ENCODE measurements around the gene PDE3A. TPM values are rescaled to one million over a fixed set of nuclear protein-coding genes. Genes with fewer than 3 reads are reported as not detected.
"Not testable (repeated sequence)": the region's sequence is repeated elsewhere in the genome, so short reads cannot be mapped to it uniquely, and the experiment has no call there.

PDE3A gene
- total RNA-seq, 2 experiments from 2014 or later, result not detected

DNA sequence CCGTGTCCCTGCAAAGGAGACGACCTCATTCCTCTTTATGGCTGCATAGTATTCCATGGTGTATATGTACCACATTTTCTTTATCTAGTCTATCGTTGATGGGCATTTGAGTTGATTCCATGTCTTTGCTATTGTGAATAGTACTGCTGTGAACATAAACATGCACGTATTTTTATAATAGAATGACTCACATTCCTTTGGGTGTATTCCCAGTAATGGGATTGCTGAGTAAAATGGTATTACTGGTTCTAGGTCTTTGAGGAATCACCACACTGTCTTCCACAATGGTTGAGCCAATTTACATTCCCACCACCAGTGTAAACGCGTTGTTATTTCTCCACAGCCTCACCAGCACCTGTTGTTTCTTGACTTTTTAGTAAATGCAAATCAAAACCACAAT, 16.5 kb downstream of the PDE3A start:
- H3K27me3 Mint-ChIP-seq; H3K9me3 Mint-ChIP-seq; H3K4me3 Mint-ChIP-seq; H3K4me1 Mint-ChIP-seq; POLR2A ChIA-PET; DNase-seq; CTCF ChIA-PET; H3K27ac Mint-ChIP-seq; H3K36me3 Mint-ChIP-seq (ENCODE audit: low read depth): not testable (repeated sequence)

- Mint-ChIP-seq H3K36me3 (ENCODE audit: low read depth) (no peaks in the 10 kb centered on the region), H3K4me1 (no peaks in the 10 kb centered on the region), H3K27ac (no peak overlapping the region), H3K27me3 (no peaks in the 10 kb centered on the region), H3K9me3 (peaks cover 4% of the 10 kb centered on the region), H3K4me3 (no peak overlapping the region)
- CTCF ChIA-PET, result interaction anchor here (0.6 kb wide), 1 partner anchor 725 kb away, joined by 3 read pairs; no protein-coding TSS in a partner anchor
- POLR2A ChIA-PET, result no interaction called here
- DNase-seq, result no peak
Observed at GRCh38 chr12:20390846-20391245, 22.5 kb downstream of the PDE3A start.

- no peak for DNase-seq
- CTCF ChIA-PET, result no interaction called here
- Mint-ChIP-seq H3K27me3 (no peaks in the 10 kb centered on the region), H3K9me3 (no peaks in the 10 kb centered on the region), H3K36me3 (ENCODE audit: low read depth) (no peaks in the 10 kb centered on the region), H3K27ac (no peak overlapping the region), H3K4me3 (no peak overlapping the region), H3K4me1 (no peaks in the 10 kb centered on the region)
- POLR2A ChIA-PET, result no interaction called here
Observed at GRCh38 chr12:20392339-20392738, 24.0 kb downstream of the PDE3A start.

- Mint-ChIP-seq H3K36me3 (ENCODE audit: low read depth) (no peaks in the 10 kb centered on the region), H3K4me3 (no peak overlapping the region), H3K4me1 (peaks cover 2% of the 10 kb centered on the region), H3K27me3 (no peaks in the 10 kb centered on the region), H3K9me3 (no peaks in the 10 kb centered on the region), H3K27ac (no peak overlapping the region)
- POLR2A ChIA-PET, result no interaction called here
- no peak for DNase-seq
- CTCF ChIA-PET, result no interaction called here
Observed at GRCh38 chr12:20393707-20394106, 25.4 kb downstream of the PDE3A start.

DNA sequence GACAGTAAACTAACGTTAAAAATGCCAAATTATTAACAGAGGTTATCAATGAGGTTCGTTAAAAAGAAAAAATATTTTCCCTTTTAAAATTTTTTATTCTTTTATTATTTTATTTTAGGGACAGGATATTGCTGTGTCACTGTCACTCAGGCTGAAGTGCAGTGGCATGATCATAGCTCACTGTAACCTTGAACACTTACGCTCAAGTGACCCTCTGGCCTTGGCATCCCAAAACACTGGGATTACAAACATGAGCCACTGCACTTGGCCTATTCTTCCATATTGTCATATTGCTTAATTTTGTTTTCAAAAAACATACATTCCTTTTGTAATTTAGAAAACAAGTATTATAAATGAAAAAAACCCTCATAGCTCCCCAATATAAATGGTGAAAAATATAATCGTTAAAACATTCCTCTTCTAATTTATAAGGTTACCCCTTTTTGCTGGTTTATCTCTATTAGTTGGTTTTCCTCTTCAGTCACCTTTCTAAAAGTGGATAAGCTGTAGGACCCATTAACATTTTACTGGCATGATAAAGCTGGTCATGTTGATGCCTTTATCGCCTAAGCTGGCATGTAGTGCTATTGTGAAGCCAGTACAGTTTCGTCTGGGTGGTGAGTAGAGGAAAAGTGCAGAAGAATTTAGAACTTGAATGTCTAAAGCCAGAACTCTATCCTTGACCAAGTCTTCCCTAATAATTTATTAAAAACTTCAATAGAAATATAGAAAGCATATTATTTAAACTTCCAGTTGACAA, 27.6 kb downstream of the PDE3A start:
- H3K4me1 Mint-ChIP-seq, result peaks cover 5% of the 10 kb centered on the region
- no peaks in the 10 kb centered on the region for H3K9me3 Mint-ChIP-seq
- no peak overlapping the region for H3K4me3 Mint-ChIP-seq
- DNase-seq, result no peak
- no peaks in the 10 kb centered on the region for H3K36me3 Mint-ChIP-seq (ENCODE audit: low read depth)
- POLR2A ChIA-PET, result no interaction called here
- H3K27me3 Mint-ChIP-seq, result no peaks in the 10 kb centered on the region
- H3K27ac Mint-ChIP-seq, result no peak overlapping the region
- CTCF ChIA-PET, result no interaction called here

- Mint-ChIP-seq H3K4me3 (no peak overlapping the region), H3K36me3 (ENCODE audit: low read depth) (no peaks in the 10 kb centered on the region), H3K4me1 (peaks cover 5% of the 10 kb centered on the region), H3K27ac (no peak overlapping the region), H3K9me3 (no peaks in the 10 kb centered on the region), H3K27me3 (no peaks in the 10 kb centered on the region)
- POLR2A ChIA-PET, result no interaction called here
- CTCF ChIA-PET, result no interaction called here
- DNase-seq, result no peak
Observed at GRCh38 chr12:20398686-20399085, 30.3 kb downstream of the PDE3A start.

GRCh38 chr12:20400003-20400402, 31.7 kb downstream of the PDE3A start:
- H3K27me3 Mint-ChIP-seq, result no peaks in the 10 kb centered on the region
- H3K27ac Mint-ChIP-seq, result no peak overlapping the region
- no peak for DNase-seq
- ChIA-PET CTCF (no interaction called here), POLR2A (no interaction called here)
- peaks cover 5% of the 10 kb centered on the region for H3K4me1 Mint-ChIP-seq
- no peaks in the 10 kb centered on the region for H3K9me3 Mint-ChIP-seq
- H3K4me3 Mint-ChIP-seq, result no peak overlapping the region
- H3K36me3 Mint-ChIP-seq (ENCODE audit: low read depth), result no peaks in the 10 kb centered on the region

- DNase-seq, result no peak
- no peak overlapping the region for H3K27ac Mint-ChIP-seq
- no peaks in the 10 kb centered on the region for H3K27me3 Mint-ChIP-seq
- peaks cover 3% of the 10 kb centered on the region for H3K4me1 Mint-ChIP-seq
- ChIA-PET CTCF (no interaction called here), POLR2A (interaction anchor here (0.6 kb wide), 1 partner anchor 25 kb away, joined by 3 read pairs; no protein-coding TSS in a partner anchor)
- no peaks in the 10 kb centered on the region for H3K9me3 Mint-ChIP-seq
- H3K4me3 Mint-ChIP-seq, result no peak overlapping the region
- H3K36me3 Mint-ChIP-seq (ENCODE audit: low read depth), result no peaks in the 10 kb centered on the region
Observed at GRCh38 chr12:20403230-20403629, 34.9 kb downstream of the PDE3A start.

DNA sequence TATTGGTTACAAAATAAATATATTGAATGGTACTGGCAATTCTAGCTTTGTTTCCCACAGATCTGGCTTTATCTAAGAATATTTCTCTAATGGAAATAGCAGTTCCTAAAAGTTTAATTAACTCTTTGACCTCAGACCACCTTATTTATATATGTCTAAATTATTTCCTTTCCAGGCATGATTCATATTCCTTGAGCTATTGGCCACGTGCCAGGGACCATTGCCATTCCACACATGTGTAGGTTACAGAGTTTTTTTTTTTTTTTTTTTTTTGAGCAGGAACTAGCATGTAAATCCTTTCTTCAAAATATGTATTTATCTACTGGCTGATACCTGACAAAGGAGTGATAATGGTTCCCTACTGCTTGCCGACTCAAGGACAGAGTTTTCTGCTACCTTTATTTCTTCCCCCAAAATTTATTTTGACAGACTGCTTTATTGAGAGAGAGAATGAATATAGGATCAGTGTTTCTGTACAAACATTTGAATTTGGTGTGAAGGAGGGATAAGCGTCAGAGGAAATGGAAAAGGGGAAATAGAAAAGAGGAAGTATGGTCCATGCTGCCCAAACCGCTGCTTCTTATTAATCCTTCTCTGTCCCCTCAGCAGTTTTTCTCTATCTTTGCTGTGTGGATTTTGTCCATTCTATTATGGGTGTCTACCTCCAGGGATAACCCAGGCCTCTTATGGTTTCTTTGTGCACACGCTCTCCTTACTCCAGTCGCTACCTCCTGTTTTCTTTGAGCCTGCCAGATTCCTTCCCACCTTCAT, 36.4 kb downstream of the PDE3A start:
- DNase-seq, result no peak
- Mint-ChIP-seq H3K4me1 (no peaks in the 10 kb centered on the region), H3K4me3 (no peak overlapping the region), H3K27me3 (no peaks in the 10 kb centered on the region), H3K9me3 (no peaks in the 10 kb centered on the region), H3K36me3 (ENCODE audit: low read depth) (no peaks in the 10 kb centered on the region), H3K27ac (no peak overlapping the region)
- ChIA-PET CTCF (no interaction called here), POLR2A (no interaction called here)

GRCh38 chr12:20409607-20410377, 41.5 kb downstream of the PDE3A start:
- POLR2A ChIA-PET, result no interaction called here
- H3K9me3 Mint-ChIP-seq, result no peaks in the 10 kb centered on the region
- H3K36me3 Mint-ChIP-seq (ENCODE audit: low read depth), result no peaks in the 10 kb centered on the region
- CTCF ChIA-PET, result no interaction called here
- no peaks in the 10 kb centered on the region for H3K27me3 Mint-ChIP-seq
- no peak overlapping the region for H3K27ac Mint-ChIP-seq
- H3K4me1 Mint-ChIP-seq, result no peaks in the 10 kb centered on the region
- no peak for DNase-seq
- no peak overlapping the region for H3K4me3 Mint-ChIP-seq

GRCh38 chr12:20410734-20411133, 42.4 kb downstream of the PDE3A start:
- ChIA-PET POLR2A (no interaction called here), CTCF (no interaction called here)
- Mint-ChIP-seq H3K9me3 (no peaks in the 10 kb centered on the region), H3K4me1 (no peaks in the 10 kb centered on the region), H3K27ac (no peak overlapping the region), H3K4me3 (no peak overlapping the region), H3K27me3 (no peaks in the 10 kb centered on the region), H3K36me3 (ENCODE audit: low read depth) (no peaks in the 10 kb centered on the region)
- no peak for DNase-seq

GRCh38 chr12:20411345-20411744, 43.0 kb downstream of the PDE3A start:
- Mint-ChIP-seq H3K4me3 (no peak overlapping the region), H3K27me3 (no peaks in the 10 kb centered on the region), H3K4me1 (no peaks in the 10 kb centered on the region), H3K9me3 (no peaks in the 10 kb centered on the region), H3K27ac (no peak overlapping the region), H3K36me3 (ENCODE audit: low read depth) (no peaks in the 10 kb centered on the region)
- no peak for DNase-seq
- ChIA-PET CTCF (no interaction called here), POLR2A (no interaction called here)

GRCh38 chr12:20415028-20415427, 46.7 kb downstream of the PDE3A start:
- CTCF ChIA-PET, result no interaction called here
- H3K9me3 Mint-ChIP-seq, result no peaks in the 10 kb centered on the region

More at GRCh38 chr12:20415028-20415427, 46.7 kb downstream of the PDE3A start:
- POLR2A ChIA-PET, result no interaction called here
- Mint-ChIP-seq H3K36me3 (ENCODE audit: low read depth) (no peaks in the 10 kb centered on the region), H3K4me3 (no peak overlapping the region), H3K27me3 (no peaks in the 10 kb centered on the region), H3K4me1 (no peaks in the 10 kb centered on the region), H3K27ac (no peak overlapping the region)
- DNase-seq, result no peak
